SK-N-SH (cell line): ENCODE measurements around the gene SPRYD3. TPM values are rescaled to one million over a fixed set of nuclear protein-coding genes. Genes with fewer than 3 reads are reported as not detected.

ENCODE experiments used
- CTCF ChIA-PET: fragments of 300-600, 350-600 bp; formaldehyde crosslinking; extraction: SDS; loops from one replicate; lab custom pipeline; 2021; lab: Yijun Ruan, JAX
- POLR2A ChIA-PET: fragments of 350-600 bp; sonication (Branson Sonifier 250); formaldehyde crosslinking; extraction: SDS; loops from one replicate; lab custom pipeline; 2020; ENCODE audit warnings: antibody characterized with exemption, inconsistent platforms; lab: Yijun Ruan, JAX
- DNase-seq: peaks from one replicate; pipeline ENCODE4 v3.0.0; 2012
- H2AFZ ChIP-seq: fragments of 200-600 bp; sonication (generic); 2 replicates; pipeline ENCODE4 v1.8.1; 2016; ENCODE audit warnings: antibody characterized with exemption, mild to moderate bottlenecking, low read depth
- H3F3A ChIP-seq: fragments of 200-600 bp; sonication (generic); replicated peaks from 2 replicates; pipeline ENCODE3; 2016; ENCODE audit warnings: antibody characterized with exemption, mild to moderate bottlenecking; ENCODE audit not compliant: insufficient read depth
- H3K27ac ChIP-seq, 2 experiments: fragments of 200-500 bp in 1 of 2; fragments of 200-600 bp in 1 of 2; sonication (Bioruptor generic) in 1 of 2; sonication (generic), shearing (Covaris generic) in 1 of 2; 2 replicates each; pipeline versions ENCODE4 v1.5.1 to v1.6.1; 2014 to 2016; ENCODE audit warnings: low read depth in 2 of 2, inconsistent platforms in 1 of 2, low read length in 1 of 2, mild to moderate bottlenecking in 1 of 2, mixed read lengths in 1 of 2
- H3K27me3 ChIP-seq: fragments of 200-600 bp; sonication (generic), shearing (Covaris generic); 2 replicates; pipeline ENCODE4 v1.6.1; 2016; ENCODE audit warnings: mixed run types; ENCODE audit not compliant: insufficient read depth
- H3K36me3 ChIP-seq, 2 experiments: fragments of 200-500 bp in 1 of 2; fragments of 200-600 bp in 1 of 2; sonication (Bioruptor generic) in 1 of 2; sonication (generic) in 1 of 2; replicated peaks in 1 of 2; 2 replicates each; pipeline versions ENCODE3 to v1.5.1; 2014 to 2016; ENCODE audit warnings: low read length in 1 of 2, mild to moderate bottlenecking in 1 of 2; ENCODE audit not compliant: insufficient read depth in 2 of 2, control insufficient read depth in 1 of 2
- H3K4me1 ChIP-seq, 2 experiments: fragments of 200-500 bp in 1 of 2; fragments of 200-600 bp in 1 of 2; sonication (Bioruptor generic) in 1 of 2; sonication (generic), shearing (Covaris generic) in 1 of 2; 2 replicates each; pipeline versions ENCODE4 v1.5.1 to v1.6.1; 2014 to 2016; ENCODE audit warnings: low read depth in 1 of 2, low read length in 1 of 2, mixed run types in 1 of 2; ENCODE audit not compliant: insufficient read depth in 2 of 2, control insufficient read depth in 1 of 2
- H3K4me2 ChIP-seq: fragments of 200-600 bp; sonication (generic), shearing (Covaris generic); 2 replicates; pipeline ENCODE4 v1.6.1; 2017; ENCODE audit warnings: mixed run types
- H3K4me3 ChIP-seq, 2 experiments: fragments of 200-500 bp in 1 of 2; fragments of 200-600 bp in 1 of 2; sonication (Bioruptor generic) in 1 of 2; sonication (generic), shearing (Covaris generic) in 1 of 2; 2 replicates each; pipeline versions ENCODE4 v1.5.1 to v1.8.1; 2014 to 2016; ENCODE audit warnings: low read depth in 2 of 2, inconsistent platforms in 1 of 2, low read length in 1 of 2, mild to moderate bottlenecking in 1 of 2, mixed read lengths in 1 of 2, moderate library complexity in 1 of 2
- H3K79me2 ChIP-seq: fragments of 200-600 bp; sonication (generic); 2 replicates; pipeline ENCODE4 v1.8.1; 2017; ENCODE audit warnings: mild to moderate bottlenecking; ENCODE audit not compliant: insufficient read depth
- H3K9ac ChIP-seq: fragments of 200-600 bp; sonication (generic); 2 replicates; pipeline ENCODE4 v1.6.1; 2017; ENCODE audit warnings: mixed run types
- H3K9me2 ChIP-seq: fragments of 200-600 bp; sonication (generic); 2 replicates; pipeline ENCODE4 v1.6.1; 2017; ENCODE audit warnings: mixed run types
- H3K9me3 ChIP-seq: fragments of 200-600 bp; sonication (generic); 2 replicates; pipeline ENCODE4 v1.6.1; 2017; ENCODE audit warnings: mixed run types, mild to moderate bottlenecking, moderate library complexity
- H4K20me1 ChIP-seq: fragments of 200-600 bp; sonication (generic); 2 replicates; pipeline ENCODE4 v1.6.1; 2017; ENCODE audit warnings: mild to moderate bottlenecking, mixed run types; ENCODE audit not compliant: insufficient read depth
- ELF1 ChIP-seq: IDR thresholded peaks from 2 replicates; pipeline ENCODE4 v1.4.0; 2012
- EP300 ChIP-seq, 2 experiments: IDR thresholded peaks; 2 replicates each; pipeline versions ENCODE4 v1.4.0 to v1.6.1; 2012; ENCODE audit warnings: borderline replicate concordance in 1 of 2, low read depth in 1 of 2, low read length in 1 of 2
- EZH2phosphoT487 ChIP-seq: fragments of 200-600 bp; sonication (generic); IDR thresholded peaks from 2 replicates; pipeline ENCODE4 v1.6.1; 2017; ENCODE audit warnings: low read depth, mixed run types, mild to moderate bottlenecking, antibody characterized with exemption, moderate library complexity, borderline replicate concordance
- GATA2 ChIP-seq: sonication (generic); formaldehyde crosslinking; IDR thresholded peaks from 2 replicates; pipeline ENCODE4 v1.5.0; 2020; ENCODE audit warnings: mild to moderate bottlenecking, missing genetic modification reagents
- MXI1 ChIP-seq: IDR thresholded peaks from 2 replicates; pipeline ENCODE4 v1.6.1; 2012; ENCODE audit warnings: mild to moderate bottlenecking, low read depth, low read length, improper control_type of control experiment
- NFIC ChIP-seq: IDR thresholded peaks from 2 replicates; pipeline ENCODE4 v1.4.0; 2012; ENCODE audit warnings: borderline replicate concordance
- NRF1 ChIP-seq: IDR thresholded peaks from 2 replicates; pipeline ENCODE4 v1.6.1; 2012; ENCODE audit warnings: low read depth, mild to moderate bottlenecking, low read length
- RAD21 ChIP-seq: IDR thresholded peaks from 2 replicates; pipeline ENCODE4 v1.6.1; 2012; ENCODE audit warnings: mild to moderate bottlenecking, low read length
- RCOR1 ChIP-seq: fragments of 150-350 bp; IDR thresholded peaks from 2 replicates; pipeline ENCODE4 v1.6.1; 2017; ENCODE audit warnings: antibody characterized with exemption, low read length
- RFX5 ChIP-seq: IDR thresholded peaks from 2 replicates; pipeline ENCODE4 v1.6.1; 2012; ENCODE audit warnings: mild to moderate bottlenecking, improper control_type of control experiment, low read length
- SIN3A ChIP-seq: IDR thresholded peaks from 2 replicates; pipeline ENCODE4 v1.6.1; 2012; ENCODE audit warnings: low read depth, mild to moderate bottlenecking, low read length, moderate library complexity, borderline replicate concordance
- SMC3 ChIP-seq: IDR thresholded peaks from 2 replicates; pipeline ENCODE4 v1.6.1; 2012; ENCODE audit warnings: low read depth, low read length, improper control_type of control experiment
- TAF1 ChIP-seq: IDR thresholded peaks from 2 replicates; pipeline ENCODE4 v1.6.1; 2012; ENCODE audit warnings: low read depth, mild to moderate bottlenecking, low read length, moderate library complexity, borderline replicate concordance
- TCF12 ChIP-seq: IDR thresholded peaks from 2 replicates; pipeline ENCODE4 v1.4.0; 2012
- whole genome bisulfite sequencing: methylation state at CpG from one replicate; pipeline ENCODE4 v1.1.6; 2017; ENCODE audit warnings: low lambda C conversion rate; 5-methylcytosine and 5-hydroxymethylcytosine counted together
- polyA plus RNA-seq, 3 experiments: library from polyadenylated mRNA; depleted of rRNA; stranded (reverse); fragments of >200 nt; gene quantifications; 2 replicates each; pipeline ENCODE4 v1.2.3, GENCODE V29; 2012
- TF ChIP-seq, protein P1 (sequence below): fragments of 200-600 bp; sonication (generic); IDR thresholded peaks from 2 replicates; pipeline ENCODE4 v1.6.1; 2017; ENCODE audit warnings: antibody characterized with exemption, mild to moderate bottlenecking, moderate library complexity
- TF ChIP-seq, protein P2 (sequence below): IDR thresholded peaks from 2 replicates; pipeline ENCODE4; 2012
- TF ChIP-seq, protein P3 (sequence below): fragments of 150-350 bp; IDR thresholded peaks from 2 replicates; pipeline ENCODE4 v1.6.1; 2016; ENCODE audit warnings: mild to moderate bottlenecking, low read depth, low read length

Gene SPRYD3
- polyA plus RNA-seq, 1 of the 3 experiments (the other 2 are of a cell fraction): 20.3 TPM

DNA sequence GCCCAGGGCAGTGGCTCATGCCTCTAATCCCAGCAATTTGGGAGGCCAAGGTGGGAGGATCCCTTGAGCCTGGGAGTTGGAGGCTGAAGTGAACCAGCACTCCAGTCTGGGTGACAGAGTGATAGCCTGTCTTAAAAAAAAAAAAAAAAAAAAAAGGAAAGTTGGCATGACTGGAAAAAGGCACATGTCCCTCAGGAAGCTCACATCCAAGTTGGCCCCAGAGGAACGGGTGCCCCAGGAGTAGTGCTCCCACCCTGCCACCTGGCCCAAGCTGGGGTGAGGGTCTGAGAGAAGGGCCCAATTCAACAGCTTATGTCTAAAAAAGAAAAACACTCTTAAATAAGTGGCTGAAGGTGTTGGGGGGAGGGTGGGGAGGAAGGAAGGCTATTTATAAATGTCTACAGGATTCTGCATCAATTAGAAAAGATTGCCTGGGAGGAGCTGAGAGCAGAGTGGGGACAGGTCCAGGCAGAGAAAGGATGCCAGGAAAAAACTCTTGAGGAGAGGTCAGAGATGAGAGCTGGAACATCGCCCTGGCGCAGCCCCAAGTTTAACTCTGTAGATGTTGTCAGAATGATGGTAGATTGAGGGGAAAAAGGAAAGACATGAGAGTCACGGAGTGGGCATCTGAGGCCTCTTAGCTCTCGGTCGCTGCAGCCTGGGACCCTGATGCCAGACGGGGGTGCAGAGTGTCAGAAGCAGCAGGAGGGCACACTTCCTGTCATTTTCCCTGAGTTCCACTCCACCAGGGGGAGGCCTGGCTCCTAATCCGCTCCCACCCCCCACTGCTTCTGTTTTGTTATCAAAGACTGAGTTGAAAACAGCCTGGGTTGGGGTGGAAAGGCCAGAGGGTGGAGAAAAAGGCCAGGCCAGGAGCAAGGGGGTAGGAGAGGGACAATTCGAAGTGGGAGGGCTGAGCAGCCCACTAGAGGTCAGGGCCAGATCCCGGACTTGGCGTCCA is 7.3 kb downstream of the SPRYD3 start:
- WGBS: 53% methylated on average over 11 of the region's 11 CpGs
- Histone ChIP-seq H3K4me3 (no peak overlapping the region), H2AFZ (no peak overlapping the region), H3K9ac (no peak overlapping the region), H3K79me2 (peaks cover 15% of the 10 kb centered on the region; the same call in 1 of the 2 replicates), H3K9me3 (no peaks in the 10 kb centered on the region), H4K20me1 (no peaks in the 10 kb centered on the region), H3K27ac (peak overlapping the region; percentile 52 to 90), H3K4me2 (peak overlapping the region; percentile 43; the same call in 1 of the 2 replicates), H3K4me1 (peaks cover 26 to 30% of the 10 kb centered on the region in 2 experiments), H3K9me2 (no peaks in the 10 kb centered on the region), H3F3A (peaks cover 15% of the 10 kb centered on the region), H3K27me3 (no peaks in the 10 kb centered on the region), H3K36me3 (peaks cover 15 to 21% of the 10 kb centered on the region in 2 experiments)
- TF ChIP-seq RAD21 (peak; percentile 35), TCF12 (no peak), RFX5 (no peak), NFIC (peak; percentile 76), SMC3 (peak; percentile 35; the same call in 1 of the 2 replicates)
- TF ChIP-seq, protein P1, sequence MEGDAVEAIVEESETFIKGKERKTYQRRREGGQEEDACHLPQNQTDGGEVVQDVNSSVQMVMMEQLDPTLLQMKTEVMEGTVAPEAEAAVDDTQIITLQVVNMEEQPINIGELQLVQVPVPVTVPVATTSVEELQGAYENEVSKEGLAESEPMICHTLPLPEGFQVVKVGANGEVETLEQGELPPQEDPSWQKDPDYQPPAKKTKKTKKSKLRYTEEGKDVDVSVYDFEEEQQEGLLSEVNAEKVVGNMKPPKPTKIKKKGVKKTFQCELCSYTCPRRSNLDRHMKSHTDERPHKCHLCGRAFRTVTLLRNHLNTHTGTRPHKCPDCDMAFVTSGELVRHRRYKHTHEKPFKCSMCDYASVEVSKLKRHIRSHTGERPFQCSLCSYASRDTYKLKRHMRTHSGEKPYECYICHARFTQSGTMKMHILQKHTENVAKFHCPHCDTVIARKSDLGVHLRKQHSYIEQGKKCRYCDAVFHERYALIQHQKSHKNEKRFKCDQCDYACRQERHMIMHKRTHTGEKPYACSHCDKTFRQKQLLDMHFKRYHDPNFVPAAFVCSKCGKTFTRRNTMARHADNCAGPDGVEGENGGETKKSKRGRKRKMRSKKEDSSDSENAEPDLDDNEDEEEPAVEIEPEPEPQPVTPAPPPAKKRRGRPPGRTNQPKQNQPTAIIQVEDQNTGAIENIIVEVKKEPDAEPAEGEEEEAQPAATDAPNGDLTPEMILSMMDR: peak; percentile 45
- TF ChIP-seq, protein P2, sequence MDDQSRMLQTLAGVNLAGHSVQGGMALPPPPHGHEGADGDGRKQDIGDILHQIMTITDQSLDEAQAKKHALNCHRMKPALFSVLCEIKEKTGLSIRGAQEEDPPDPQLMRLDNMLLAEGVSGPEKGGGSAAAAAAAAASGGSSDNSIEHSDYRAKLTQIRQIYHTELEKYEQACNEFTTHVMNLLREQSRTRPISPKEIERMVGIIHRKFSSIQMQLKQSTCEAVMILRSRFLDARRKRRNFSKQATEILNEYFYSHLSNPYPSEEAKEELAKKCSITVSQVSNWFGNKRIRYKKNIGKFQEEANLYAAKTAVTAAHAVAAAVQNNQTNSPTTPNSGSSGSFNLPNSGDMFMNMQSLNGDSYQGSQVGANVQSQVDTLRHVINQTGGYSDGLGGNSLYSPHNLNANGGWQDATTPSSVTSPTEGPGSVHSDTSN: peak; percentile 46; the same call in 1 of the 2 replicates
- ChIA-PET CTCF (interaction anchor here (0.8 to 8.6 kb wide), 14 partner anchors 7 to 126 kb away, joined by 3 to 130 read pairs (median 4); partner anchors contain the start of genes IGFBP6, SOAT2 and SPRYD3), POLR2A (interaction anchor here (0.9 kb wide), 1 partner anchor 115 kb away, joined by 3 read pairs; no protein-coding TSS in a partner anchor)
- DNase-seq: peak; percentile 82

DNA sequence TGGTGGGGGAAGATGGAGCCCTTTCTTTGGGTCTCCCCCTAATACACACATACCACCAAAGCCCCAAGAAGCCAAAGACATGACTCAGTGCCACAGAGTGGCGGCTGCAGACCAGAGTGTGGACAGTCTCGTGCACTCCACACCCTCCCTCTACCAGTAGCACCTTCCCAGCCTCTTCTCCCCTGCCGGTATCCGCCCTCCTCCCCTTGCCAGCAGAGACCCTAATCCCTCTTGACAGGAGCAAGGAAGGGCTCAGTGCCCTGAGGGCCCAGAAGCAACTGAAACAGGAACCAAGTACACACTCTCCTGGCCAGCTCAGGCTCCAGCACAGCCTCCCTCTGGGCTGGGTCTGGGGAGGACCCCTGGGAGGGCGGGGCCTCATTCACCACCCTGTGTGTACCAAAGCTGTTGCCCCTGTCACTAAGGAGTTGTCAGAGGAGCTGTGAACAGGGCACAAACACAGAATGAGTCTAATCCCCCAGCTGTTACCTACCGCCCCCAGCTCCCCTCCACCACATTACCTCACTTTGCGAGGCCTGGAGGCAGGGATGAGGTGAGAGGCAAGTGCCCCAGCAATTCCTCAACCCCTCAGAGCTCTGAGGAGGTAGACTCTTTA is 8.2 kb downstream of the SPRYD3 start:
- Histone ChIP-seq H3K9me3 (no peaks in the 10 kb centered on the region), H3K9me2 (no peaks in the 10 kb centered on the region), H3K36me3 (peaks cover 13 to 14% of the 10 kb centered on the region in 2 experiments), H3K9ac (no peak overlapping the region), H4K20me1 (no peaks in the 10 kb centered on the region), H3K79me2 (0 out of 2 replicates have a peak, but pooled peaks cover 6% of the 10 kb centered on the region), H3K4me1 (peaks cover 28 to 39% of the 10 kb centered on the region in 2 experiments), H3F3A (peaks cover 16% of the 10 kb centered on the region), H3K4me2 (peak overlapping the region; percentile 43; the same call in 1 of the 2 replicates), H3K27ac (peak overlapping the region; percentile 52 to 90; a peak in 3 of 4 replicates), H3K4me3 (no peak overlapping the region), H3K27me3 (no peaks in the 10 kb centered on the region), H2AFZ (no peak overlapping the region)
- TF ChIP-seq TAF1 (no peak), GATA2 (CRISPR knock-in tag) (no peak), NRF1 (no peak), NFIC (no peak), ELF1 (no peak), MXI1 (no peak), RAD21 (no peak), SIN3A (no peak), EZH2phosphoT487 (no peak), RCOR1 (no peak), EP300 (IDR thresholded peaks at IDR 0.05; ENCODE audit: borderline replicate concordance in 1 of 2, low read depth in 1 of 2, low read length in 1 of 2) (no peak), TCF12 (no peak)
- TF ChIP-seq, protein P2: no peak
- TF ChIP-seq, protein P3, sequence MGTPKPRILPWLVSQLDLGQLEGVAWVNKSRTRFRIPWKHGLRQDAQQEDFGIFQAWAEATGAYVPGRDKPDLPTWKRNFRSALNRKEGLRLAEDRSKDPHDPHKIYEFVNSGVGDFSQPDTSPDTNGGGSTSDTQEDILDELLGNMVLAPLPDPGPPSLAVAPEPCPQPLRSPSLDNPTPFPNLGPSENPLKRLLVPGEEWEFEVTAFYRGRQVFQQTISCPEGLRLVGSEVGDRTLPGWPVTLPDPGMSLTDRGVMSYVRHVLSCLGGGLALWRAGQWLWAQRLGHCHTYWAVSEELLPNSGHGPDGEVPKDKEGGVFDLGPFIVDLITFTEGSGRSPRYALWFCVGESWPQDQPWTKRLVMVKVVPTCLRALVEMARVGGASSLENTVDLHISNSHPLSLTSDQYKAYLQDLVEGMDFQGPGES: no peak
- DNase-seq: no peak
- POLR2A ChIA-PET: interaction anchor here (0.9 kb wide), 1 partner anchor 116 kb away, joined by 3 read pairs; no protein-coding TSS in a partner anchor
- 90% methylated on average over 7 of the region's 7 CpGs for WGBS
- CTCF ChIA-PET: interaction anchor here (0.7 to 8.6 kb wide), 7 partner anchors 8 to 143 kb away, joined by 3 to 130 read pairs (median 7); partner anchors contain the start of genes IGFBP6 and SPRYD3
